GM12892 (cell line): ENCODE results near the gene DENND11.
"Not testable (repeated sequence)": the region's sequence is repeated elsewhere in the genome, so short reads cannot be mapped to it uniquely, and the experiment has no call there.

Experiments
- DNase-seq: peaks from one replicate; pipeline ENCODE4 v3.0.0; 2011; ENCODE audit not compliant: insufficient read length
- FAIRE-seq: peaks from 2 replicates; lab custom pipeline; 2011; peaks lifted over from hg19 to GRCh38; lab: Jason Lieb, UNC
- POLR2A ChIP-seq: IDR thresholded peaks from 2 replicates; pipeline ENCODE4 v1.6.1; 2011; ENCODE audit warnings: low read depth, low read length, control low read depth
- POLR2AphosphoS5 ChIP-seq: IDR thresholded peaks from 2 replicates; pipeline ENCODE4 v1.6.1; 2011; ENCODE audit warnings: low read depth, low read length, control low read depth
- TAF1 ChIP-seq: IDR thresholded peaks from 2 replicates; pipeline ENCODE4 v1.6.1; 2011; ENCODE audit warnings: low read depth, mild to moderate bottlenecking, control low read depth, low read length, borderline replicate concordance

The DENND11 gene

DNA sequence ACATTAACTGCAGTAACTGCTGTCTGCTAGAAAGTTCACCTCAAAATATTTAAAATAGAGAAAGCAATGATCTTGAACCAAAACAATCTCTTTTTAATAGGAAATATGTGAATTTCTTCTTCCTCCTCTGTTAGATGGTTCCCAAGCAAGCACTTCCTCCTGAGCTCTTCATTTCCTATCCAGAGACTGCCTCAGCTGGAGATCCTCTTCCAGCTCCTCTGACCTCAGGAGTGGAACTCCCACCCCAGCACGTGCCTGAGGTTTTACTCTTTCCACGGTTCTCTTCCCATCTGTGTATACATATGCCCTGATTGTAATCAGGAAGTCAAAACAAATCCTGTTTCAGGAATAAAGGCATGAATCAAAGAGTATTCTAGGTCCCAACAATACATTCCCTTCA lies 5.6 kb downstream of the DENND11 start:
- TF ChIP-seq POLR2A (no peak), POLR2AphosphoS5 (no peak), TAF1 (no peak)
- FAIRE-seq, result no peak

DNA sequence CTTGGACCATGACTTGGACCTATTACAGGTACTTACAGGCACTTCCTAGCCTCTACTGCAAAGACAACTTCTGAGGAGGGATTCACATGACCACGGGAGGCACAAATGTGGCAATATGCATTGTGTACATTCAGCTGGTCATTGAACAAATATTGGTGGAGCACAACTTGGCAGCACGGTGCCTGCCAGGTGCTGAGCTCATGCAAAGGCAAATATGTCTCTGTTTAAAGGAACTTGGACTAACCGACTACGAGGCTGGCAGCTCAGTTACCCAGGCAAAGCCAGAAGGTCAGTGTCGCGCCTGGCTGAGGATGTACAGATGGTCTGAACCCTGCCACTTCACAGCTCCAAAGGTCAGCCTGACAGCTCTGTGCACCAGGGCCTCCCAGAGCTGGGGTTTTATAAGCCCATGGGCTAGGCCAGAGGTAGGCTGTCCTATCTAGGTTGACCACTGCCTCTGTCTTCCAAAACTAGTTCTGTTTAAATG lies 6.1 kb downstream of the DENND11 start:
- TF ChIP-seq POLR2A (no peak), POLR2AphosphoS5 (no peak), TAF1 (no peak)

More for the DNA sequence above, 5.6 kb downstream of the DENND11 start:
- DNase-seq, result no peak

DNA sequence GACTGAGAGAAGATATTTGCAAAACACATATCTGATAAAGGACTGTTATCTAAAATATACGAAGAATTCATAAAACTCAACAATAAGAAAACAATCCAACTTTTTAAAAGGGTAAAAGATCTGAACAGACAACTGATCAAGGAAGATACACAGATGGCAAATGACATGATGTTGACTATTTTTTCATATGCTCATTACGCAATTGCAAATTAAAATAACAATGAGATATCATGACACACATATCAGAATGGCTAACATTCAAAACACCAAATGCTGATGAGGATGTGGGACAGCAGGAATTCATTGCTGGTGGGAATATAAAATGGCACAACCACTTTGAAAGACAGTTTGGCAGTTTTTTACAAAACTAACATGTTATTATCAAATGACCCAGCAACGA lies 8.9 kb downstream of the DENND11 start:
- FAIRE-seq (peak; percentile 80), DNase-seq (no peak)
- TF ChIP-seq POLR2AphosphoS5, result no peak
- no peak for TF ChIP-seq TAF1
- TF ChIP-seq POLR2A, result no peak

More for the DNA sequence above, 6.1 kb downstream of the DENND11 start:
- no peak for DNase-seq
- FAIRE-seq, result no peak

DNA sequence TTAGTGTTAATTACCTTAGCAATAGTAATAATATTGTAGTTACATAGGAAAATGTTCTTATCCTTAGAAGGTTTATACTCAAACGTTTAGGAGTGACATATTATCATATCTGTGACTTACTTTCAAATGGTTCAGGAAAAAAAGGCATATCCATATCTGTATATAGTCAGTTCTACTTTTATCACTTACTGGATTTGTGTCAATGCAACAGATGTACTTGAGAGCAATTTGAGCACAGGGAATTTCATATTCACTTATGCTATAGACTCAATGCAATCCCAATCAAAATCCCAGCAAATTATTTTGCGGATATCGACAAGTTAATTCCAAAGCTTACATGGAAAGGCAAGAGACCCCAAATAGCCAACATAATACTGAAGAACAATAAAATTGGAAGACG lies 10.0 kb downstream of the DENND11 start:
- FAIRE-seq (no peak), DNase-seq (no peak)
- TF ChIP-seq POLR2A, result no peak
- TF ChIP-seq TAF1, result no peak
- TF ChIP-seq POLR2AphosphoS5, result no peak

- DNase-seq (no peak), FAIRE-seq (no peak)
Measured at GRCh38 chr7:141691540-141691939, 10.4 kb downstream of the DENND11 start.

DNA sequence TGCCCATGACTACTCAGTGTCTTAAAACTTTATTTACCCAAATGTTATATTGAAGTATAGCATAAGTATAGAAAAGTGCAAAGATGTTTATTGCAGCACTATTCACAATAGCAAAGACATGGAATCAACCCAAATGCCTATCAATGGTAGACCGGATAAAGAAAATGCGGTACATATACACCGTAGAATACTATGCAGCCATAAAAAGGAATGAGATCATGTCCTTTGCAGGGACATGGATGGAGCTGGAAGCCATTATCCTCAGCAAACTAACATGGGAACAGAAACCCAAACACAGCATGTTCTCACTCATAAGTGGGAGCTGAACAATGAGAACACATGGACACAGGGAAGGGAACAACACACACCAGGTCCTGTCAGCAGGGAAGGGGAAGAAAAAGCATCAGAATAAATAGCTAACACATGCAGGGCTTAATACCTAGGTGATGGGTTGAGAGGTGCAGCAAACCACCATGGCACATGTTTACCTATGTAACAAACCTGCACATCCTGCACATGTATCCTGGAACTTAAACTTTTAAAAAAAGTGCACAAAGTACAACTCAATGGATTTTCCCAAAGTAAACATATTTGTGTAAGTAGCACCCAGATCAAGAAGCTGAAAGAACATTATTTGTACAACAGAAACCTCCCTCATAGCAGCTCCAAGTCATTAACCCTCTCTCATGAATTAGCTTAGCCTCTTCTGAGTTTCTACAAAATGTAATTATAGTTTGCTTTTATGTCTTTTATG lies 12.7 kb downstream of the DENND11 start:
- DNase-seq, FAIRE-seq: not testable (repeated sequence)

More at GRCh38 chr7:141691540-141691939, 10.4 kb downstream of the DENND11 start:
- TF ChIP-seq POLR2A, result no peak
- no peak for TF ChIP-seq TAF1
- no peak for TF ChIP-seq POLR2AphosphoS5

GRCh38 chr7:141688043-141688442 lies 13.9 kb downstream of the DENND11 start:
- no peak for FAIRE-seq
- no peak for DNase-seq
- TF ChIP-seq TAF1 (no peak), POLR2AphosphoS5 (no peak), POLR2A (no peak)

GRCh38 chr7:141686670-141687069 lies 15.3 kb downstream of the DENND11 start:
- DNase-seq, result no peak
- TF ChIP-seq POLR2A (no peak), TAF1 (no peak), POLR2AphosphoS5 (no peak)
- no peak for FAIRE-seq

DNA sequence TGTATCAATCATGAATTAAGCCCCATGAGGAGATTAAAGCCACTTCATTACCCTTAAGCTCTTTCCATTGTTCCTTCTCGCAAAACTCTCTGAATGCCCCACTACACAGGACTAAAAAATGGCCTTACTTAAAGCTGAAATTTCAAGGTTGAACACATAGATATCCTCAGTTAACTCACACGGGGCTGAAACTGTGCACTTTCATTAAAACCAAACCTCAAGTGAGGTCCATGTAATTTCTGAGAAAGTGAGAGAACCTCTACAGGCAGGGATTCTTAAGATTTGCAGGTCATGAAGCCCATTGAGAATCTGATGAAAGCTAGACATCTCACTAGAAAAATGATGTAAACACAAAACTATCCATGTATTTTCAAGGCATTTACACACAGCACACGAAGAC lies 15.9 kb downstream of the DENND11 start:
- FAIRE-seq, result no peak

GRCh38 chr7:141685285-141686023 lies 16.5 kb downstream of the DENND11 start:
- DNase-seq (no peak), FAIRE-seq (no peak)
- TF ChIP-seq POLR2A (no peak), TAF1 (no peak), POLR2AphosphoS5 (no peak)

More for the DNA sequence above, 15.9 kb downstream of the DENND11 start:
- DNase-seq, result no peak
- TF ChIP-seq POLR2A, result no peak
- TF ChIP-seq POLR2AphosphoS5, result no peak
- TF ChIP-seq TAF1, result no peak

DNA sequence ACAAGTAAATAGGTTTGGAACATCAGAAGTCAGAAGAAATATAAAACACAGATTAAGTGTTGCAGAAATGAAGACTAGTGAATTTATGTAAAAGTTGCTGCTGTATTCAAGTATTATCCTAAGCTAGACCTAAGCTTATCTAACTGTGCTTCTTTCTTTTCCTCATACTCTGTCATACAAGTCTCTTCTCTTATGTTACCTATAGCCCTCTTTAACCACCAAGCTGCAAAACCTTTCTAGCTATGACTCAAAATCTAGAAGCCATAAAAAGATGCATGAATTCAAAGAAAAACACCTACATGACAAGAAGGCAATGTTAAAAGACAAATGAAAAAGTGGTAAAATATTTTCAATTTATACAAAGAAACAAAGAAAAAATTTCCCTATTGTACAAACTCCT lies 23.0 kb downstream of the DENND11 start:
- TF ChIP-seq POLR2A, result no peak
- no peak for TF ChIP-seq POLR2AphosphoS5
- no peak for TF ChIP-seq TAF1
- DNase-seq, result no peak
- FAIRE-seq, result no peak

DNA sequence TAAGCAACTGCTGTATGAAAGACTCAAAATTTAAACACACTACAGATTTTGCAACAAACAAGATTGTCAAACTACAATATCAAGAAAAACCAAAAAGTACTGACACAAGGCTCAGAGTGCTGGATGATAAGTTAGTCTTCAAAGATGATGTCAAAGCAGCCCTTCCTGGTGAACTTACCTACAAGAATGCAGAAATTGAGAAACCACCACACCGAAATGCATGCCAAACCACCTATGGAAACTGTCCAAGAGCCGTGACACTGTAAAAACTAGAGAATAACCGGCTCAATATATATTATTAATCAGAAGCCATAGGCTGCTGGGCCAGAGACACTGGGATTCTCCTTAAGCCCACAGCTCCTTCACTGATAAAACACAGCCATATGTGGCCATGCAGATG lies 25.3 kb downstream of the DENND11 start:
- no peak for DNase-seq
- TF ChIP-seq TAF1 (no peak), POLR2AphosphoS5 (no peak), POLR2A (no peak)
- FAIRE-seq, result peak; percentile 17
